ENCODE data around the gene RPP30. TPM values are rescaled to one million over a fixed set of nuclear protein-coding genes. Genes with fewer than 3 reads are reported as not detected.
A peak's percentile ranks its signal among the peaks of the same experiment; 100 is the strongest.

The RPP30 gene
- total RNA-seq, result 43.1 and 47.1 TPM in 2 replicates

DNA sequence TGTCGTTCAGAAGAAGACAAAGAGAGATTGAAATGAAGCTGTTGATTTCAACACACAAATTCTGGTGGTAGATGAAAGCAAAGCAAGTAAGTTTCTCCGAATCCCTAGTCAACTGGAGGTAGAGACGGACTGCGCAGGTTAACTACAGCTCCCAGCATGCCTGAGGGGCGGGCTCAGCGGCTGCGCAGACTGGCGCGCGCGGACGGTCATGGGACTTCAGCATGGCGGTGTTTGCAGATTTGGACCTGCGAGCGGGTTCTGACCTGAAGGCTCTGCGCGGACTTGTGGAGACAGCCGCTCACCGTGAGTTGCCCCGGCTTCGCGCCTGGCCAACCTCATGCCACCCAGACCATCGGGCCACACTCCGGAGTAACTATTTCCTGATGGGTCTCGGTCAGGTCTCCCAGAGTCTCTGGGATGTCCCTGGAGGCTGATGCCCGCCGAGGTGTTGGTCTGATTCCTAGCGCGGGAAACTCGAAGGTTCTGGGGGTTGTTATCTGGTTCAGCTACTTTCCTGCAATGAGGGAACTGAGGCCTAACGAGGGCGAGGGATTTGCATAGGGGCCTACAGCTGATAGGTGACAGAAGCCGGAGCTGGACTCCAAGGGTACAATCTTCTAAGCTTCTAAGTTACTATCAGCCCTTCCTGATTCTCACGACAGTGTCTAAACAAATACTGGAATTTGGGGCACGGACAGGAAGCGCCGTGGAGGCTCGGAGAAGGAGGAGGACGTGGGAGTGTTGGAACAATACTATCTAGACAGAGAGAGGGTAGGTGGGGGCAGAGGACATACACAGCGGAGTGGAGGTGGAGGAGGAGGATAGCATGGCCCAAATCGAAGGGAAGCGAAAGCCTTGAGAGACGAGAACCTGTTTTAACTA lies at the start of gene RPP30:
Gene RPP30, plus strand, starts transcription at position 209 of the 882 bp plus-strand sequence. Its CDS starts 13 bp downstream, at position 222.
- peaks cover 4% of the 10 kb centered on the region for H3K27me3 ChIP-seq (ENCODE audit: insufficient read depth, low read length)

GRCh38 chr10:90822508-90822907 lies 49.3 kb upstream of the RPP30 start:
- H3K4me3 ChIP-seq (ENCODE audit: insufficient read depth, low read length), result no peak overlapping the region

More for the DNA sequence above, at the start of gene RPP30:
- peak within 1 kb of the TSS; percentile 98 for H3K4me3 ChIP-seq (ENCODE audit: insufficient read depth, low read length)
- peaks cover 15% of the 10 kb centered on the region for H3K4me1 ChIP-seq (ENCODE audit: insufficient read depth, low read length)
- peaks cover 30% of the 10 kb centered on the region for H3K79me2 ChIP-seq (ENCODE audit: insufficient read depth, low read length)
- peak within 1 kb of the TSS; percentile 96 for H2AFZ ChIP-seq (ENCODE audit: low read length)
- TF ChIP-seq CTCF (IDR thresholded peaks at IDR 0.05; ENCODE audit: extremely low read depth, low read depth, low read length), result no peak
- peak within 1 kb of the TSS; percentile 98 for H3K4me2 ChIP-seq (ENCODE audit: insufficient read depth, low read length)
- peaks cover 11% of the 10 kb centered on the region for H3K36me3 ChIP-seq (ENCODE audit: insufficient read depth, low read length)
- H4K20me1 ChIP-seq (ENCODE audit: insufficient read depth, low read length), result peaks cover 13% of the 10 kb centered on the region
- DNase-seq (ENCODE audit: insufficient read length, low spot score, missing footprints), result peak; percentile 91
- H3K9me3 ChIP-seq (ENCODE audit: low read depth, low read length), result no peaks in the 10 kb centered on the region
- H3K27ac ChIP-seq (ENCODE audit: low read depth, low read length), result peak within 1 kb of the TSS; percentile 84

DNA sequence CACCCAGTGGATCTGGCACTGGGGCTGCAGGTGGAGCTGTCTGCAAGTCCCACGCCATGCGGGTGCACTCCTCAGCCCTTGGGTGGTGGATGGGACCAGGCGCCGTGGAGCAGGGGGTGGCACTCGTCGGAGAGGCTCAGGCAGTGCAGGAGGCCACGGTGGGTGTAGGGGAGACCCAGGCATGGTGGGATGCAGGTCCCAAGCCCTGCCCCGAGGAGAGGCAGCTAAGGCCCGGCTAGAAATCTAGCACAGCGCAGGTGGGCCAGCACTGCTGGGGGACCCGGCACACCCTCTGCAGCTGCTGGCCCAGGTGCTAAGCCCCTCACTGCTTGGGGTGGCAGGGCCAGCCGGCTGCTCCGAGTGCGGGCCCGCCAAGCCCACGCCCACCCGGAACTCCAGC lies 39.7 kb upstream of the RPP30 start:
- no peak overlapping the region for H3K4me2 ChIP-seq (ENCODE audit: insufficient read depth, low read length)
- peaks cover 3% of the 10 kb centered on the region for H3K79me2 ChIP-seq (ENCODE audit: insufficient read depth, low read length)
- H3K36me3 ChIP-seq (ENCODE audit: insufficient read depth, low read length), result no peaks in the 10 kb centered on the region
- H2AFZ ChIP-seq (ENCODE audit: low read length), result no peak overlapping the region
- no peak for TF ChIP-seq CTCF (IDR thresholded peaks at IDR 0.05; ENCODE audit: extremely low read depth, low read depth, low read length)
- H4K20me1 ChIP-seq (ENCODE audit: insufficient read depth, low read length), result no peaks in the 10 kb centered on the region
- H3K9me3 ChIP-seq (ENCODE audit: low read depth, low read length), result no peaks in the 10 kb centered on the region
- H3K27me3 ChIP-seq (ENCODE audit: insufficient read depth, low read length), result no peaks in the 10 kb centered on the region
- DNase-seq (ENCODE audit: insufficient read length, low spot score, missing footprints), result no peak
- no peaks in the 10 kb centered on the region for H3K4me1 ChIP-seq (ENCODE audit: insufficient read depth, low read length)
- no peak overlapping the region for H3K27ac ChIP-seq (ENCODE audit: low read depth, low read length)
- H3K4me3 ChIP-seq (ENCODE audit: insufficient read depth, low read length), result no peak overlapping the region

More at GRCh38 chr10:90822508-90822907, 49.3 kb upstream of the RPP30 start:
- H3K9me3 ChIP-seq (ENCODE audit: low read depth, low read length), result no peaks in the 10 kb centered on the region
- H4K20me1 ChIP-seq (ENCODE audit: insufficient read depth, low read length), result no peaks in the 10 kb centered on the region
- TF ChIP-seq CTCF (IDR thresholded peaks at IDR 0.05; ENCODE audit: extremely low read depth, low read depth, low read length), result no peak
- no peak overlapping the region for H2AFZ ChIP-seq (ENCODE audit: low read length)
- H3K4me1 ChIP-seq (ENCODE audit: insufficient read depth, low read length), result peaks cover 4% of the 10 kb centered on the region
- no peaks in the 10 kb centered on the region for H3K36me3 ChIP-seq (ENCODE audit: insufficient read depth, low read length)
- peaks cover 2% of the 10 kb centered on the region for H3K79me2 ChIP-seq (ENCODE audit: insufficient read depth, low read length)
- no peak for DNase-seq (ENCODE audit: insufficient read length, low spot score, missing footprints)
- H3K27me3 ChIP-seq (ENCODE audit: insufficient read depth, low read length), result no peaks in the 10 kb centered on the region
- no peak overlapping the region for H3K4me2 ChIP-seq (ENCODE audit: insufficient read depth, low read length)
- H3K27ac ChIP-seq (ENCODE audit: low read depth, low read length), result no peak overlapping the region

- TF ChIP-seq CTCF (IDR thresholded peaks at IDR 0.05; ENCODE audit: extremely low read depth, low read depth, low read length), result no peak
- H3K27me3 ChIP-seq (ENCODE audit: insufficient read depth, low read length), result no peaks in the 10 kb centered on the region
These were observed 37.4 kb upstream of the RPP30 start for GRCh38 chr10:90834326-90834725.

More at GRCh38 chr10:90834326-90834725, 37.4 kb upstream of the RPP30 start:
- no peak overlapping the region for H2AFZ ChIP-seq (ENCODE audit: low read length)
- H3K4me2 ChIP-seq (ENCODE audit: insufficient read depth, low read length), result no peak overlapping the region
- no peak overlapping the region for H3K27ac ChIP-seq (ENCODE audit: low read depth, low read length)
- no peak overlapping the region for H3K4me3 ChIP-seq (ENCODE audit: insufficient read depth, low read length)
- no peaks in the 10 kb centered on the region for H3K36me3 ChIP-seq (ENCODE audit: insufficient read depth, low read length)
- no peaks in the 10 kb centered on the region for H3K9me3 ChIP-seq (ENCODE audit: low read depth, low read length)
- no peak for DNase-seq (ENCODE audit: insufficient read length, low spot score, missing footprints)
- H3K79me2 ChIP-seq (ENCODE audit: insufficient read depth, low read length), result peaks cover 6% of the 10 kb centered on the region
- no peaks in the 10 kb centered on the region for H3K4me1 ChIP-seq (ENCODE audit: insufficient read depth, low read length)
- no peaks in the 10 kb centered on the region for H4K20me1 ChIP-seq (ENCODE audit: insufficient read depth, low read length)
